Adrenal gland (tissue), 5 donors: Measurements from ENCODE around the gene HIBADH.

Source experiments
- POLR2A ChIP-seq, 2 donors: fragments of 450-650 bp; IDR thresholded peaks; one replicate each; pipeline ENCODE4 v1.6.1; 2017; ENCODE audit warnings: antibody characterized with exemption in 2 of 2, mild to moderate bottlenecking in 2 of 2, moderate library complexity in 1 of 2
- TF ChIP-seq, protein P1 (sequence below), 6 experiments: fragments of 450-650 bp in 4 of 6; fragments of 200-600 bp in 2 of 6; sonication (generic) in 1 of 6; IDR thresholded peaks; 1 replicate in 5 of 6; 2 replicates in 1 of 6; pipeline versions ENCODE4 v1.5.1 to v1.8.0; 2016 to 2021; ENCODE audit warnings: antibody characterized with exemption in 6 of 6, mild to moderate bottlenecking in 2 of 6, moderate library complexity in 1 of 6
- donor health status: DM: no; HTN: no; CAD: no.

DNA sequence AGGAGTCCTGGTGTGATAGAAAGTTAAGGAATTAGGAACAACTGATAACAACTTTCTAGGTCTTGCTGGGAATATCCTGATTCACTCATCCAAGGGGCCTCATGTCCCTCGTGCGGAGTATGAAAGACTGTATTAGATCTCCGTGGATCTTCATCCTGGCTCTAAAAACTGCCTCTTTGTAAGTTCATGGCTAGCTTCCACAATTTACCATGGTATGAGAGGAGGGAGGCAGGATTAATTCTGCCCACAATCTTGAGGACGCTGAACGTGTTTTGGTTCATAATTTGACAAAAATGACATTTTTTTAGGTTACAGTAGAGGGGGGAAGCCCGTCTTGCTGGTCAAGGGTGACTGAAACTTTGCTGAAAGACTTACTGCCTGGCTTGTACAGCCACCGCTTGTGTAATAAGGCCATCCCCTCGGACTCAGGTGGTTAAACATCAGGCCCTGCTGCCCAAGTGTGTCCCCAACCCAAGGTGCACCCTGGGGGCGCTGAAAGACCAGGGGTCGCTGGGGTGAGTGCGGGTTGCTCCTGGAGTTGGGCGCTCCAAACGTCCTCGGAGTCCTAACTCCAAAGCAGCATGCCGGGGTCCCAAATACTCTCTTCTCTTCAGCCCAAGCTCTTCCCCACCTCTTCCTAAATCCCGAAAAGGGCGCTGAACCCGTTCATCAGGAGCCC is 733 bp downstream of the HIBADH start:
- TF ChIP-seq, protein P1, sequence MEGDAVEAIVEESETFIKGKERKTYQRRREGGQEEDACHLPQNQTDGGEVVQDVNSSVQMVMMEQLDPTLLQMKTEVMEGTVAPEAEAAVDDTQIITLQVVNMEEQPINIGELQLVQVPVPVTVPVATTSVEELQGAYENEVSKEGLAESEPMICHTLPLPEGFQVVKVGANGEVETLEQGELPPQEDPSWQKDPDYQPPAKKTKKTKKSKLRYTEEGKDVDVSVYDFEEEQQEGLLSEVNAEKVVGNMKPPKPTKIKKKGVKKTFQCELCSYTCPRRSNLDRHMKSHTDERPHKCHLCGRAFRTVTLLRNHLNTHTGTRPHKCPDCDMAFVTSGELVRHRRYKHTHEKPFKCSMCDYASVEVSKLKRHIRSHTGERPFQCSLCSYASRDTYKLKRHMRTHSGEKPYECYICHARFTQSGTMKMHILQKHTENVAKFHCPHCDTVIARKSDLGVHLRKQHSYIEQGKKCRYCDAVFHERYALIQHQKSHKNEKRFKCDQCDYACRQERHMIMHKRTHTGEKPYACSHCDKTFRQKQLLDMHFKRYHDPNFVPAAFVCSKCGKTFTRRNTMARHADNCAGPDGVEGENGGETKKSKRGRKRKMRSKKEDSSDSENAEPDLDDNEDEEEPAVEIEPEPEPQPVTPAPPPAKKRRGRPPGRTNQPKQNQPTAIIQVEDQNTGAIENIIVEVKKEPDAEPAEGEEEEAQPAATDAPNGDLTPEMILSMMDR (IDR thresholded peaks at IDR 0.05) = no peak
- TF ChIP-seq POLR2A (IDR thresholded peaks at IDR 0.05) = no peak
